Thyroid gland (tissue), 4 donors: ENCODE results near the gene SUMF1. TPM values are rescaled to one million over a fixed set of nuclear protein-coding genes. Genes with fewer than 3 reads are reported as not detected.

Source experiments
- DNase-seq, 2 donors: peaks; one replicate each; pipeline ENCODE4 v3.0.0-alpha.2; 2019
- H3K27ac ChIP-seq, 3 donors: fragments of 200-600 bp; sonication (generic); 1 replicate in 2 of 3; 2 replicates in 1 of 3; pipeline ENCODE4 v1.5.1; 2016 to 2019; ENCODE audit warnings: mild to moderate bottlenecking in 1 of 3, moderate library complexity in 1 of 3
- H3K27me3 ChIP-seq: fragments of 200-600 bp; sonication (generic); one replicate; pipeline ENCODE4 v1.5.1; 2019
- H3K36me3 ChIP-seq, 2 donors: fragments of 200-600 bp; sonication (generic); one replicate each; pipeline ENCODE4 v1.5.1; 2016 to 2019
- H3K4me1 ChIP-seq, 2 donors: fragments of 200-600 bp; sonication (generic); one replicate each; pipeline ENCODE4 v1.5.1; 2017 to 2019
- H3K4me3 ChIP-seq, 3 donors: fragments of 200-600 bp; sonication (generic); replicated peaks in 1 of 3; 1 replicate in 2 of 3; 2 replicates in 1 of 3; pipeline ENCODE4 v1.5.1; 2016; ENCODE audit warnings: mild to moderate bottlenecking in 1 of 3
- H3K9me3 ChIP-seq: fragments of 200-600 bp; sonication (generic); one replicate; pipeline ENCODE4 v1.5.1; 2017
- POLR2A ChIP-seq, 2 donors: fragments of 450-650 bp; IDR thresholded peaks; one replicate each; pipeline ENCODE4 v1.6.1; 2017; ENCODE audit warnings: antibody characterized with exemption in 2 of 2, mild to moderate bottlenecking in 2 of 2, moderate library complexity in 1 of 2
- WGBS, 2 donors: methylation state at CpG; one replicate each; pipeline ENCODE4 v1.1.5; 2017; 5-methylcytosine and 5-hydroxymethylcytosine counted together
- intact Hi-C: fragments of 100-400 bp; cut with DNase I; formaldehyde crosslinking; loops from one replicate; pipeline ENCODE4 v1.15.1; 2023
- total RNA-seq, 4 donors: library from RNA; depleted of rRNA; stranded (reverse); fragments of >200 nt; gene quantifications; one replicate each; pipeline ENCODE4 v1.2.3, GENCODE V29; 2016
- TF ChIP-seq, protein P1 (sequence below), 6 experiments: fragments of 200-600 bp in 3 of 6; fragments of 450-650 bp in 3 of 6; sonication (generic) in 3 of 6; IDR thresholded peaks; one replicate each; pipeline ENCODE4 v1.5.1; 2016 to 2019; ENCODE audit warnings: antibody characterized with exemption in 6 of 6, mild to moderate bottlenecking in 2 of 6, inconsistent platforms in 1 of 6, moderate library complexity in 1 of 6

SUMF1 gene
- total RNA-seq, 4 donors from 2014 or later = 58.8 to 98.3 (median 74.5) TPM

DNA sequence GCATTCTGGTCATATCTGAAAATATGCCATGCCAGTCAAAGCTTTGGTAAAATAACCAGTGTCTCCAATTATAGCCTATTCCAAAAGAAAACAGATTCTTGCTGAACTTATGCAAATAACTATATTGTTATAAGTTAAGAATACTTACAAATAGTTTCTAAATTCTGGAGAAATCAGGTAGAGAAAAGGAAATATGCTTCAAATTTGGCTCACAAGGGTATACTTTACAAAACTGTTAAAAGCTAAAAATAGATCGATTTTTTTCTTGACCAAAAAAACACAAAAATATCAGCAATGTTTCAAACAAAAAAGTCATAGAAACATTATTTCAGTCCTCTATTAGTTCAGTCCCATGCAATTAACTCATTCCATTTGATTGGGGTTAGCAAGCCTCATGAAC lies 140.2 kb downstream of the SUMF1 start:
- no peak for DNase-seq
- WGBS, 2 donors = 95 to 100% methylated on average over 1 of the region's 1 CpG
- Histone ChIP-seq H3K4me3 (no peak overlapping the region), H3K27ac (no peak overlapping the region), H3K4me1 (peaks cover 0 to 3% of the 10 kb centered on the region in 2 donors), H3K9me3 (no peaks in the 10 kb centered on the region), H3K36me3 (no peaks in the 10 kb centered on the region), H3K27me3 (no peaks in the 10 kb centered on the region)
- intact Hi-C loops = no loop called here
- TF ChIP-seq POLR2A (IDR thresholded peaks at IDR 0.05) = no peak
- TF ChIP-seq, protein P1, sequence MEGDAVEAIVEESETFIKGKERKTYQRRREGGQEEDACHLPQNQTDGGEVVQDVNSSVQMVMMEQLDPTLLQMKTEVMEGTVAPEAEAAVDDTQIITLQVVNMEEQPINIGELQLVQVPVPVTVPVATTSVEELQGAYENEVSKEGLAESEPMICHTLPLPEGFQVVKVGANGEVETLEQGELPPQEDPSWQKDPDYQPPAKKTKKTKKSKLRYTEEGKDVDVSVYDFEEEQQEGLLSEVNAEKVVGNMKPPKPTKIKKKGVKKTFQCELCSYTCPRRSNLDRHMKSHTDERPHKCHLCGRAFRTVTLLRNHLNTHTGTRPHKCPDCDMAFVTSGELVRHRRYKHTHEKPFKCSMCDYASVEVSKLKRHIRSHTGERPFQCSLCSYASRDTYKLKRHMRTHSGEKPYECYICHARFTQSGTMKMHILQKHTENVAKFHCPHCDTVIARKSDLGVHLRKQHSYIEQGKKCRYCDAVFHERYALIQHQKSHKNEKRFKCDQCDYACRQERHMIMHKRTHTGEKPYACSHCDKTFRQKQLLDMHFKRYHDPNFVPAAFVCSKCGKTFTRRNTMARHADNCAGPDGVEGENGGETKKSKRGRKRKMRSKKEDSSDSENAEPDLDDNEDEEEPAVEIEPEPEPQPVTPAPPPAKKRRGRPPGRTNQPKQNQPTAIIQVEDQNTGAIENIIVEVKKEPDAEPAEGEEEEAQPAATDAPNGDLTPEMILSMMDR (IDR thresholded peaks at IDR 0.05) = no peak

DNA sequence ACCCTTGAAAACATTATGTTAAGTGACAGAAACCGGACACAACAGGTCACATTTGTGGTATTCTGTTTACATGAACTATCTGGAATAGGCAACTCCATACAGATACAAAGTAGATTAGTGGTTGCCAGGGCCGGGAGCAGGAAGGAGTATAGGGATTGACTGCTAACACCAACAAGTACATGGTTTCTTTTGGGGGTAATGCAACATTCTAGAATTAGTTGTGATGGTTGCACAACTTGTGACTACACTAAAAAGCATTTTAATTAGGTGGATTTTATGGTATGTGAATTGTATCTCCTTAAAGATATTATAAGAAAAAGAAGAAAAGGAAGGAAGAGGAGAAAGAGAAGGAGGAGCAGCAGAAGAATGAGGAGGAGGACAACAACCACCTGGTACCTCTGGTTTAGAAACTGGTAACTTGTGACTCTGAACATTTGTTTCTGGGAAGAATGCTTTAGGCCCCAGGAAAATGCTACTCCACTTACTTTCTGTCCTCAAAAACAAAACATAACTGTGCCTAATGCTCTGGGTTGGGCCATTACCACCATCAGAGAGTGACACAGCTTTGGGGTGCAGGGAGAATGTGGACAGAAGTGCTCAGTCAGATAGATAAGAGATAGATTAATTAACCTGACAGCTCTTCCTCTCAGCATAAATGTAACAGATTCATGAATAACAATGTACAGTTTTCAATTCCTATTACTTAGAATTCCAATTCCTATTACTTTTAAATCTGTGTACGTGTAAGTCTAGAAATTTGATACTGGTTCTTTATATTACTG lies 143.6 kb downstream of the SUMF1 start:
- Histone ChIP-seq H3K27me3 (no peaks in the 10 kb centered on the region), H3K9me3 (no peaks in the 10 kb centered on the region), H3K36me3 (no peaks in the 10 kb centered on the region), H3K4me3 (no peak overlapping the region), H3K27ac (no peak overlapping the region), H3K4me1 (peaks cover 0 to 3% of the 10 kb centered on the region in 2 donors)
- TF ChIP-seq, protein P1 (IDR thresholded peaks at IDR 0.05) = no peak
- no peak for TF ChIP-seq POLR2A (IDR thresholded peaks at IDR 0.05)
- 86 to 92% methylated on average over 3 of the region's 3 CpGs for WGBS, 2 donors
- DNase-seq = no peak
- intact Hi-C loops = no loop called here

DNA sequence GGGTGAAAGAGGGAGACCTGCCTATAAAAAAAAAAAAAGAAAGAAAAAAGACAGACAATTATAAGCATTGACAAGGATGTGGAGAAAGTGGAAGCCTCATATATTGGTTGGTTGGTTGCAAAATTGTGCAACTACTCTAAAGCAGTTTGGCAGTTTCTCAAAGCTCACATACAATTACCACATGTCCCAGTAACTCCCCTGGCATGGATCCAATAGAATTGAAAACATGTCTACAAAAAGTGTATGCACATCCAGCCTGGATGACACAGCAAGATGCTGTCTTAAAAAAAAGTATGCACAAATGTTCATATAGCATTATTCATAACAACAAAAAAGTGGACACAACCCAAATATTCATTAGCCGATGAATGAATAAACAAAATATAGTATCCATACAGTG lies 144.4 kb downstream of the SUMF1 start:
- no peaks in the 10 kb centered on the region for H3K27me3 ChIP-seq
- DNase-seq = no peak
- TF ChIP-seq POLR2A (IDR thresholded peaks at IDR 0.05) = no peak
- TF ChIP-seq, protein P1 (IDR thresholded peaks at IDR 0.05) = no peak
- WGBS, 2 donors = 92 to 97% methylated on average over 1 of the region's 1 CpG
- H3K9me3 ChIP-seq = no peaks in the 10 kb centered on the region
- intact Hi-C loops = no loop called here
- H3K4me3 ChIP-seq = no peak overlapping the region
- H3K4me1 ChIP-seq = peaks cover 0 to 3% of the 10 kb centered on the region in 2 donors
- no peaks in the 10 kb centered on the region for H3K36me3 ChIP-seq
- H3K27ac ChIP-seq = no peak overlapping the region

DNA sequence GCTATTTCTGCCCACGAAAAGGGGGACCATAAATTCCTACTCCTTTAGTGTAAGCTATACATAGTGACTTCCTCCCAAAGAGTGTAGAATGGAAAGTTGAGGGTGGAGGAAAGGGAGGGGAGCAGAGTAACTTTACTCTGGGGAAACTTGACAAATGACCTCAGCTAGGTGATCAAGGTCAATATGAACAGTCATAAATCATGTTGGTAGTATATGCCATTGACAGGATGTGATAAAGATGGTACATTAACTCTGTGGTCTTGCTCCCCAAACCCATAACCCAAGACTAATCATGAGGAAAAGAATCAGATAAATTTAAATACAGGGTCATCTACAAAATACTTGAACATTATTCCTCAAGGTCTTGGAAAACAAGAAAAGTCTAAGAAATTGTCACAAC lies 145.3 kb downstream of the SUMF1 start:
- no peak for DNase-seq
- Histone ChIP-seq H3K27me3 (no peaks in the 10 kb centered on the region), H3K36me3 (peaks cover 3 to 5% of the 10 kb centered on the region in 2 donors), H3K27ac (no peak overlapping the region), H3K9me3 (no peaks in the 10 kb centered on the region), H3K4me3 (no peak overlapping the region), H3K4me1 (peaks cover 0 to 3% of the 10 kb centered on the region in 2 donors)
- WGBS, 2 donors = 91 to 93% methylated on average over 1 of the region's 1 CpG
- intact Hi-C loops = no loop called here
- TF ChIP-seq, protein P1 (IDR thresholded peaks at IDR 0.05) = no peak
- no peak for TF ChIP-seq POLR2A (IDR thresholded peaks at IDR 0.05)

DNA sequence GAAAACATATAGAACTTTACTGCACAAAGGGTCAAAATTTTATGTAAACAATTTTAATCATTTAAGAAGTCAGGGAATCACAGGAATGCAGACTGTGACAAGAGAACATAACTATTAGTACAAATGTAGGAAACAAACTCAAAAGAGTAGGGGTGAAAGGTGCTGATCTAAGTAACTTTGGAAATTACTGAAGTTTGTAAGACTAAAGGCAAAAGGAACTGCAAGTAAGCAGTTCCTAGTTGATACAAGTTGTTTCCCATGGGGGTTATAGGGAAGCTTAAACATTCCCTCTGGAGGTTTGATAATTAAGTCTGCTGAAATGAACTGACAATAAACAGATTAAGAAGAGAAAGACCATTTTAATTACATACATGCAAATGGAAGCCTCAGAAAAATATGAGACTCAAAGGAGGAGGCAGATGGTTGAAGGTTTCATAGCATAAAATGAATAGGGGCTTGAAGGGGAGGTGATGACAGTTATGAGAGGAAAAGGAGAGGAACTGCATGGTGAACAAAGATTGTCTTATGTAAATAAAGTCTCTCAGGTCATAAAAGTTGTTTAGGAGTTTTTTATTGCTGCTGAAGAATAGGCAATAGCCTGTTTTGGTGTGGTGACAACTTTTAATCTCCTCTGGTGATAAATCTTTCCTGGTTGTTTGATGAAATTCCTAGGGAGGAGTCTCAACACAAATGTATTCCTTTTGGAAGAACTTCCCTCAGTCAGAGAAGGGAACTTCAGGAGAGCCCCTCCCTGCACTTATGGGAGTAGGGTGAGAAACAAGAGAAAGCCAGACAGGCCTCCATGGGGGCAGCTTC lies 146.8 kb downstream of the SUMF1 start:
- H3K36me3 ChIP-seq = peaks cover 6 to 11% of the 10 kb centered on the region in 2 donors
- intact Hi-C loops = no loop called here
- H3K4me3 ChIP-seq = no peak overlapping the region
- H3K9me3 ChIP-seq = no peaks in the 10 kb centered on the region
- no peak for TF ChIP-seq POLR2A (IDR thresholded peaks at IDR 0.05)
- TF ChIP-seq, protein P1 (IDR thresholded peaks at IDR 0.05) = no peak
- peaks cover 0 to 3% of the 10 kb centered on the region in 2 donors for H3K4me1 ChIP-seq
- no peak overlapping the region for H3K27ac ChIP-seq
- no peak for DNase-seq
- no peaks in the 10 kb centered on the region for H3K27me3 ChIP-seq
